Fibroblast of upper back skin (primary cell): ENCODE data around the gene NUP214.
"Not testable (repeated sequence)": the region's sequence is repeated elsewhere in the genome, so short reads cannot be mapped to it uniquely, and the experiment has no call there.

Experiments
- DNase-seq: peaks from one replicate; pipeline ENCODE4 v3.0.0-alpha.2; 2013

Gene NUP214

DNA sequence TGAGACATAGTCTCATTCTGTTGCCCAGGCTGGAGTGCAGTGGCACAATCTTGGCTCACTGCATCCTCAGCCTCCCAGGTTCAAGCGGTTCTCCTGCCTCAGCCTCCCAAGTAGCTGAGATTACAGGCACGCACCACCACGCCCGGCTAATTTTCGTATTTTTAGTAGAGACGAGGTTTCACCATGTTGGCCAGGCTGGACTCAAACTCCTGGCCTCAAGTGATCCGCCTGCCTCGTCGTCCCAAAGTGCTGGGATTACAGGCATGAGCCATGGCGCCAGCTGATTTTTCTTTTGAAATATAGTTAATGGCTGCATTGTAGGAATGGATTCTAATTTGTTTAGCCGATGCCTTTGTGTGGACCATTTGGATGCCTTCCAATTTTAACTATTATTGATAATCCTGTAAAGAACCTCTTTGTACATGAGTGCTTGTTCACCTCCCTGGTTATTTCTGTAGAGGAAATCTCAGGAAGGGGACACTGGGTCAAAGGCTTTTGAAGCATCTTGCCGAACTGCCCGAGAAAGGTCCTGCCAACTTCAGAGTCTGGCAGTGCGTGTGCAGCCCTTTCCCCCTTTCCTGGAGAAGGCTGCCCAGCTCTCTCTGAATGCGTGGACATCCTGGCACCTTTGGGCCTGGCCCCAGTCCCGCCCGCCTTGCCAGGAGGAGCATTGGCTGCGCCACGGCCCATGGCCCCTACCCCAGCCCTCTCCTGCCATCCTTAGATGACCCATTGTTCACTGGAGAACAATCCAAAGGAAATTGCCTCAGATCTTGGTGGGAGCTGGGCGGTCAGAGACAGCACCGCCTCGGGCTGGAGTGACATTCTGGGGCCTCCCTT, 8.9 kb upstream of the NUP214 start:
- no peak for DNase-seq

GRCh38 chr9:131117121-131117761, 8.1 kb upstream of the NUP214 start:
- no peak for DNase-seq

DNA sequence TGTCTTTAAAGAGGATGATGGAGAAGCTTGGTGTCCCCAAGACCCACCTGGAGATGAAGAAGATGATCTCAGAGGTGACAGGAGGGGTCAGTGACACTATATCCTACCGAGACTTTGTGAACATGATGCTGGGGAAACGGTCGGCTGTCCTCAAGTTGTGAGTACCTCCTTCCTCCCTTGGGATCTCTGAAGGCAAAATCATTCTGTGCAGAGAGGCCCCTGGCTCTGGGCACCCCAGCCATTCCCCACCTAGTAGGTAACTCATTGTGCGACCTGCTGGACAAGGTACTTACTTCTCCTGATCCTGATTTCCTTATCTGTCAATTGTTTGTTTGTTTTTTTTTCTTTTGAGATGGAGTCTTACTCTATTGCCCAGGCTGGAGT, 7.6 kb upstream of the NUP214 start:
- DNase-seq: no peak

DNA sequence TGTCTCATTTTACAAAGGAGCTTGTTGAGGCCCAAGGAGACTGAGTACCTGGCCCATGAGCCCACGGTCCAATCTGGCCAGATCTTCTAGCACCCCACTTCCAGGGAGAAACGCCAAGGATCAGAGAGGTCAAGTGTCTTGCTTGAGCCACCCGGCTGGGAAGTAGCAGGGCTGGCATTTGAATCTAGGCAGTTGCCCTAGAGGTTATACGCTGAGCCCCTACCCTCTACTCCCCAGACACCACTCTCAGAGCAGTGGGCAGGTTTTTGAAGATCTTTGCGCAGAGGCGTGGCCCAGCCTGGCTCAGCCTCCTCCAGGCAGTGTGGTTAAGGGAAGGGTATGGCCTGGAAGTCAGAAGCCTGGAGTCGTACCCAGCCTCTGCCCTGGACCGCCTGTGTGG, 5.8 kb upstream of the NUP214 start:
- DNase-seq: no peak

DNA sequence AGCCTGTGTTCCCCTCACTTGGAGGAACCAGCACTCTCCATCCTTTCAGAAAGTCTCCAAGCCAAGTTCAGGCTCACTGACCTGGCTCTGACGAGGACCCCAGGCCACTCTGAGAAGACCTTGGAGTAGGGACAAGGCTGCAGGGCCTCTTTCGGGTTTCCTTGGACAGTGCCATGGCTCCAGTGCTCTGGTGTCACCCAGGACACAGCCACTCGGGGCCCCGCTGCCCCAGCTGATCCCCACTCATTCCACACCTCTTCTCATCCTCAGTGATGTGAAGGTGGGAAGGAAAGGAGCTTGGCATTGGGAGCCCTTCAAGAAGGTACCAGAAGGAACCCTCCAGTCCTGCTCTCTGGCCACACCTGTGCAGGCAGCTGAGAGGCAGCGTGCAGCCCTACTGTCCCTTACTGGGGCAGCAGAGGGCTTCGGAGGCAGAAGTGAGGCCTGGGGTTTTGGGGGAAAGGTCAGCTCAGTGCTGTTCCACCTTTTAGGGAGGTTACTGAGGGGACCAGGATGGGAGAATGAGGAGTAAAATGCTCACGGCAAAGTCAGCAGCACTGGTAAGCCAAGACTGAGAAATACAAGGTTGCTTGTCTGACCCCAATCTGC, 4.7 kb upstream of the NUP214 start:
- DNase-seq: no peak

GRCh38 chr9:131121346-131121745, 4.0 kb upstream of the NUP214 start:
- no peak for DNase-seq

DNA sequence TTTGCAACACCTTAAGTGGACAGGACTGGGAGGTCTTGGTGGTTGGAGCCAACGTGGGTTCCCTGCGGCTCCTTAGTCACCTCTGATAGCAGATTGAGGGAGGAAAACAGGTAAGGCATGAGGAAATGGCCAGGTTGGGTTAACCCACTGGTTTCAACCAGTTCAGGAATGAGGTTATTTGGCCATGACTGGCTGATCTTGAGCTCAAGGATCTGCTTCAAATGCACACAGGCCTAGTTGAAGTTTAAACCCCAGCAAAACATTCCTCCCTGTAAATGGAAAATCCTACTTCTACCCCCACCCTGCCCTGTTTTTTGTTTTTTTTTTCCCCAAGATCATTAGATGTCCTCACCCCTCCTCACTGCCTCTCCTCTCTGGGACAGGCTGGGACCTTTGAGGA, 3.2 kb upstream of the NUP214 start:
- DNase-seq: no peak

GRCh38 chr9:131125038-131125287, 423 bp upstream of the NUP214 start:
- DNase-seq: no peak

- no peak for DNase-seq
Measured at GRCh38 chr9:131126059-131126426, 657 bp downstream of the NUP214 start.

- no peak for DNase-seq
Measured at GRCh38 chr9:131129183-131129582, 3.8 kb downstream of the NUP214 start.

DNA sequence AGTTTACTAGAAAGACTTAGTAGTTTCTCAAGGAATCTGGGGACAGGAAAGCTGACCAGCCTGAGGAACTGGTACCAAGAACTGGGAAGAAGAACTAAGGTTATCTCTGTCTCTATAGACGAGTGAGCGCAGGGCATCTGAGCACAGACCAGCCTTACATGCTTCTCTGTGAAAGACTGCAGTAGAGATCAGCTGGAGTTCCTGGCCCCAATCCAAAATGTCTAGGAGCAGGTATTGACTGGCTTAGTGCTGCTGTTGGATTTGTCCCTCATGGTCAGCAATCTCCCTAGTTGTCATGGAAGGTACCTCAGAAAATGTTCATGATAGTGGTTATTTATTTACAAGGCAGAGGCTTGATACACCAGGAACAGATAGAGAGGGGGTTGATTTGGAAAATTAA, 13.3 kb downstream of the NUP214 start:
- DNase-seq: no peak

DNA sequence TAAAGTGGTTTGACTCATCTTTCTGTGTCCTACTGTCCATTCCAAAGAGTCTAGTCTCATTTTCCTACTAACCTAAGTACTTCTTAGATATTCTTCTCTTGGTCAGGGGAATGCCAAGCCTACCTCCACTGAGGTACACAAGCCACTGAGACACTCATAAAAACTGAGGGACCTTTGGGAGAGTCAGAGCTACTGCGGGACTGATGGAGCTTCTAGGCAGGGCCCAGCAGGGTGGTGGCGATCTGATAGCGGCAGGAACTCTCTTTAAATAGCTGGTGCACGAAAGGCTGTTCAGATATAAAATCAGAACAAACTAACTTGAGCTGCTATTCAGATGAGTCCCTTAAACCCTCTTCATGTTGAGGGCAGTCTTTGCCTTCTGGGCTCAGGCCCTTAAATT, 14.7 kb downstream of the NUP214 start:
- DNase-seq: no peak

DNA sequence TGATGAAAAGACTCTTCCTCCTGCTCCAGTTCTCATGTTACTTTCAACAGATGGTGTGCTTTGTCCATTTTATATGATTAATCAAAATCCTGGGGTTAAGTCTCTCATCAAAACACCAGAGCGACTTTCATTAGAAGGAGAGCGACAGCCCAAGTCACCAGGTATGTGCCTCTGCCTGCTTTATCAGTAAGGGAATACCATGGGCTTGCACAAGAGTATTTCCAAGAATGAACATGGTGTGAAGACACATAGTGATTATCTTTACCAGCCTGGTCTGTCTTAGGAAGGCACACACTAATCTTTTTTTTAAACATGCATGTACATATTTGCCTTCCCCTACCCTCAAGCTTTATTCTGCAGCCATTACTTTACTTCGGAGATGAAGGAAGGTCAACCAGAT, 15.2 kb downstream of the NUP214 start:
- no peak for DNase-seq

GRCh38 chr9:131142160-131142559, 16.8 kb downstream of the NUP214 start:
- no peak for DNase-seq

GRCh38 chr9:131144201-131144600, 18.8 kb downstream of the NUP214 start:
- no peak for DNase-seq

- DNase-seq: no peak
Measured at GRCh38 chr9:131145245-131145644, 19.9 kb downstream of the NUP214 start.

DNA sequence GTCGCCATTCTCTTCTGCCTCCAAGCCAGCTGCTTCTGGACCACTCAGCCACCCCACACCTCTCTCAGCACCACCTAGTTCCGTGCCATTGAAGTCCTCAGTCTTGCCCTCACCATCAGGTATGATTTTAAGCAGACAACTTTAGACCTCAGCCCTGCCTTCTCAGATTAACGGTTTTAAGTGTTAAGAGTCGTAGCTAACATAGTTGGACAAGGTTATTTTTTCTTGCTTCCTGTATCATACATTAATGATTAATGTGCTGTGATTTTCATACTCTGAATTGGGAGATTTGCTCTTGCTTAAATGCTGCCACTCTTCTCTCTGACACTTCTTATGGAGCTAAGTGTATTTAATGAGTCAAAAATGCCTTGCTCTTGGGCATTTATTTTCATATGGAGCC, 20.8 kb downstream of the NUP214 start:
- DNase-seq: no peak

GRCh38 chr9:131148276-131148675, 22.9 kb downstream of the NUP214 start:
- no peak for DNase-seq

DNA sequence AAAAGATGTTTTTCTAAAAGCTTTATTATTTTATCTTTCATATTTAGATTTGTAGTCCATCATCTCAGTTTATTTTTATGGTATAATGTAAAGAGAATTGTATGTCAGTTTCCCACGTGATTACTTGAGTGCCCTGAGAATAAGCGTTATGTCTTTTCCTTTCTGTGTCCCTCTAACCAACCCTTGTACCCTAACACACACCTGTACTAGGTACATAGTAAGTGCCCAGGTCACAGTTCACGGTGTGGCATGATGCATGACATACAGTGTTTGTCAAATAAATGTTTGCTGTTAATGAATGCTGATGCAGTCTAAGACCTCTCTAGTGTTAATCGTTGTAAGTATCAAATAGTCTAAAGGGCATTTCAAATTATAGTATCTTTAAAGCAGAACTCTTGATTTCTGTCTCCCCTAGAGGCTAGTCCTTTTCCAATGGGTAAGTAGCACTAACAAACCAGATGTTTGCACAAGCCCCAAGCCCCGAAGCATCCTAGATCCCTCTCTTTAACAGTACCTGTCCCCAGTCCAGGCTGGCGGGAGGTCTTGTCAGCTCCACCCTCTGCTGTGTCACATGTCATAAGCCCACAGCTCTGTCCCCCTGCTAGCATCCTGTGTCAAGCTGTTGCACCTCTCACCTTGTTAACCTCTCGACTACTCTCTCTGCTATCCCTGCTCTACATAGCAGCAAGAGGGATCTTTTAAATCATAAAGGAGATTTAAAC, 23.7 kb downstream of the NUP214 start:
- DNase-seq: no peak

GRCh38 chr9:131149688-131150053, 24.3 kb downstream of the NUP214 start:
- DNase-seq: no peak

DNA sequence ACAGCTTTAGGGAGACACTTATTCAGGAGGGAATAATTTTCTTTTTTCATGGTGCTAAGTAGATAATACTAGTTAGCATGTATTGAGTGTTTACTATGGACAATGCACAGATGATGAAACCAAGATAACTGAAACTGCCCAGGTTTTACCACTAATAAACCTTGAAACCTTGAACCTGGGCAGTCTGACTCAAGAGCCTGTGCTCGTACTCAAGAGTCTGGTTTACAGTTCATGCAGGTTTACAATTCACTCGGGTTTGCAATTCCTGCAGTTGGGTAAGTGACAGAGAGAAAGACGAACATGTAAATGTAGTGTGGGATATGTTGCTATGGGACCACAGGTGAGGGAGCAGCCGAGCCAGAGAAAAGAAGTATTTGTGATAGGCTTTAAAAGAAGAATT, 28.2 kb downstream of the NUP214 start:
- no peak for DNase-seq

DNA sequence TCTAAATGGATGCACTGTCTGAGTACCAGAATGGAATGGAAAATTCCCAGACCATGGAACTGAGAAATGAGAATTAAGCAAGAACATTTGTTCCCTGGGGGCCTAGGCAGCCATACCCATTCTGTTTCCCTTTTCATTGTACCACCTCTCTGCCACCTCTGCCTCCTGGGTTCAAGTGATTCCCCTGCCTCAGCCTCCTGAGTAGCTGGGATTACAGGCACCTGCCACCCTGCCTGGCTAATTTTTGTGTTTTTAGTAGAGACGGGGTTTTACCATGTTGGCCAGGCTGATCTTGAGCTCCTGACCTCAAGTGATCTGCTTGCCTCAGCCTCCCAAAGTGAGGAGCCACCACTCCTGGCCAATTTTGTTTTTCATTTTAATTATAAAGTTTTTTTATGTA, 33.3 kb downstream of the NUP214 start:
- DNase-seq: not testable (repeated sequence)

GRCh38 chr9:131160416-131161112, 35.2 kb downstream of the NUP214 start:
- DNase-seq: no peak
